Activated CD4-positive, alpha-beta T cell treated with anti-CD3 and anti-CD28 coated beads, Interleukin-2, Interleukin-4, amounts not matched to agents 100 ng/mL and 50 ng/mL, durations not matched to agents 16 hours and 8 hours (primary cell): ENCODE results near the gene THEM5.
A peak's percentile ranks its signal among the peaks of the same experiment; 100 is the strongest.

ENCODE experiments used
- DNase-seq: peaks from one replicate; pipeline ENCODE4 v3.0.0-alpha.2; 2020; ENCODE audit warnings: low spot score

The THEM5 gene

GRCh38 chr1:151839457-151840403 is 13.8 kb downstream of the THEM5 start, which contains the start of gene C2CD4D:
Gene C2CD4D, minus strand, starts transcription at chr1:151839820. Its CDS starts 831 bp downstream, at chr1:151838989.
- DNase-seq, result peak; percentile 85

DNA sequence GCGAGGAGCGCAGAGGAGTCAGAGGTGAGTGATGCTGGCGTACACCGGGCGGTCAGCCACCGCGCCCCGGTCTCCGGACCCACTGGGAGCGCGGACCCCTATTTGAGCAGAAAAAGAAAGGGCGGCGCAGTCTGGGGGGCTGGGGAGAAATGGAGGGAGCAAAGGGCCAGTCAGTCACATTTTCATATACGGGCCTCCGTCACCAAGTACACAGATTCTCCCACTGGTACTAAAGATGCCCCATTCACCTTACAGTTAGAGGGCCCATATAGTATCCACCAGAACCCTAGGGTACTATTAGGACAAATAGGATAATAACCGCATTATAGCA is 14.5 kb downstream of the THEM5 start:
- no peak for DNase-seq

DNA sequence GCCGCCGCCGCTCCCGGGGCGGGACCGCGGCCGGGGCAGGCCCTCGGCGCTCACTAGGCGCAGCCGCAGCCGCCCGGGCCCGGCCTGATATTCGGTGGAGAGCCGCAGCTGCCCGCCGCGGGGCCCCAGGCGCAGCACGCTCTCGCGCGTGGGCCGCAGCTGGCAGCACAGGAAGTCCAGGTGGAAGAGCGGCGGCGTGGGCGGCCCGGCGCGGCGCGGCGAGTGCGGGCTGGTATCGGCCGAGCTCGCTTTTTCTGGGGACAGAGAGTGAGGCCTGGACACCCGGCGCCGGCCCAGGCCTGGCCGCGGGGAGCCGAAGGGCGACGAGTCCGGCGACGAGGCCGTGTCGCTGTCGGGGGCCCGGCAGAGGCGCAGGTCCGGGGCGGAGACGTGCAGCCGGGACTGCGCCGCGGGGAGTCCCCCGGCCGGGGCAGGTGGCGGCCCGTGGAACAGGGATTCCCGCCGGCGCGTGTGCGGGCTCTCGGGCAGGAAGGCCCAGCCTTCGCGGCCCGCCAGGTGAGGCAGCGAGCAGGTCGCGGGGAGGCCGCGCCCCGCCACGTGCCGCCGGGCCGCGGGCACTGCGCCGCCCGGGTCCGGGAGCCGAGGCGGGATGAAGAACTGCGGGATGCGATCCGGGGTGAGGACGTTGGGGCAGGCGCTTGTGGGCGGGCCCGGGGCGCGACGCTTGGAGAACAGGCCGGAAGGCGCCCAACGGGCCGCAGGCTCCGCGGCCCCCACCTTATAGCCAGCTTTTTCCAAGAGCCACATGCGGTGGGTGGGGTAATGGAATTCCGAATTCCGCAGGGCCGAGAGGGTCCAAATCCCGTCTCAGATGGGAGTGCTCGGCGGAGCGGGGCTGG is 15.1 kb downstream of the THEM5 start:
- no peak for DNase-seq

DNA sequence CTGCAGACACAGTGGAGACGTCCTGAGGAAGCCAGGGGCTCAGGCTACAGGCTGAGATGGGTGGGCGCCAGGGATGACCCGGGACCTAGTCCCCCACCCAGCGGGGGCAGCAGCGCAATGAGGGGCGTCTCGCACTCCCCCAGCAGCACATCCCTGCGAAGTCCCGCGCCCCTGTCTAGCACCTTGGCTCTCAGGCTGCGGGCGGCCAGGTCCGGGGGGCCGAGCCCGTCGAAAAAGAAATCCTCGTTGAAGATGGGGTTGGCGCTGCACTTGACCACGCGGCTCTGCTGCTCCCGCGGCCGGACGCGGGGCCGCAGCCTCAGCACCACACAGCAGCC is 15.7 kb downstream of the THEM5 start:
- DNase-seq, result no peak

DNA sequence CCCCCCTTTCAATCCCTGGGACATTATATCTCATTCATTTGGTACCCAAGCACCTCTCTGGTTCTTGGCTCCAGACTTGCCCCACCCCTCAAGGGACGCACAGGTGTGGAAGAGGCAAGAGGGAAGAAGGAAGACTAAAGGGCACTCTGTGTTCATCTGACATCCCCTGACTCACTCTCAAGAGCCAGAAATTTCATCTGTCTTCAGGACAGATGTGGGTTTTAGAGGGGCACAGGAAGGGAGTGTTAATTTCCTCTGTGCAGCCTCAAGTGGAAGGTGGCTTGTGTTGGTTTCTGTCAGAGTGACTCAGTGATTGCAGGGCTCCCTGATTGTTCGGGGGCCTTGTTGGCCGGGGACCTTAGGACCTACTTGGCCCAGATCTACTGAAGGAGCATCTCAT is 16.3 kb downstream of the THEM5 start:
- peak; percentile 63 for DNase-seq

GRCh38 chr1:151835596-151835995 is 17.9 kb downstream of the THEM5 start:
- DNase-seq, result no peak

DNA sequence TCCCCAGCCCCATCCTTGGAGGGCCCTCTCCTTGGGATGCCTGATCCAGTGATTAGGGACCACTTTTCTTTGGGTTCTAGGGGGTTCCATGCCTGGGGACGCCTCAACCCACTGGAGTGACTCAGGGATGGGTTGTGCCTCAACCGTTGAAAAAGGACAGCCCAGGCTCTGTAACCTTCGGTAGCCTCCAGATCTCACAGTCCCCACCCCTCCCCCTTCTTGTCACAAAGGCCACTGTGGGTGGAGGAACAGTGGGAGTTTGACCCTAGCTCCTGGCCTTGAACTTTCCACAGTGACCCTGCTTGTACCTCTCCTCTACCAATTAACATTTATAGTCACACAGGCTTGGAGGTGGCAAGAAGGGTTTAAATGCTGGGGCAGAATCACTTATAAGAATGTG is 19.3 kb downstream of the THEM5 start:
- DNase-seq, result no peak

DNA sequence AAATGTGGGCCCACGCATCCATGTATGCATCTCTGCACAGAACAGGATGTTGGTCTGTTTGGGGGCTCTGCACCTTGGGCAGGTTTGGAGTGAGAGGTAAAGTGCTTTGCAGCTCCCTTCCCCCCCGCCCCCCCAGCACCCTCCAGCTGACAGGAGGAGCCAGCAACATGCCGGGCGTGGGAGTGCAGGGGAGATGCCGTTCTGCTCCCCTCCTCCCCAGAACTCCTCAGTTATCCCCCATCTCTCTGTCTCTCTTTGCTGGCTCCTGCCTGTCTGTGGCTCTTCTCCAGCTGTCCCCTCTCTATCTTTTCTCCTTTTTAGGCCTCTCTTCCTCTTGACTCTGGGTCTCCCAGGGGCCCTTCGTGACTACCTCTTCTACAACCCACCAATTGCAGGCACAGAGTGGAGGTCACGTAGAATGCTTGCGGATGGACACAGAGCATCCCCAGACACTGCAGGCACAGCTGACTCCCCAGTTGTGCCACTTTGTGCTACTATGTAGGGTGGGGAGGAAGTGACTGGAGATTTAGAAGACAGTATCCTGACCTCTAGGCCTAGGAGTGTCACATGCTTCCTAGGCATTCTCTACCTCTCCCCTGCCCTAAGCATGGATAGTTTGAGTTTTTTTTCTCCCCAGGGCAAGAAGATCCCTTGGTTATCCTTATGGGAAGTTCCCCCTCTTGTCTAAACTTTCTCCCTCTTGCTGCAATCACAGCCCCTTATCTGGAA is 20.2 kb downstream of the THEM5 start:
- DNase-seq, result no peak

GRCh38 chr1:151832318-151832980 is 21.1 kb downstream of the THEM5 start:
- no peak for DNase-seq

GRCh38 chr1:151831605-151832004 is 21.9 kb downstream of the THEM5 start, which contains the start of gene RORC:
Gene RORC, minus strand, starts transcription at chr1:151831802. Its CDS starts 38 bp downstream, at chr1:151831764.
- no peak for DNase-seq

DNA sequence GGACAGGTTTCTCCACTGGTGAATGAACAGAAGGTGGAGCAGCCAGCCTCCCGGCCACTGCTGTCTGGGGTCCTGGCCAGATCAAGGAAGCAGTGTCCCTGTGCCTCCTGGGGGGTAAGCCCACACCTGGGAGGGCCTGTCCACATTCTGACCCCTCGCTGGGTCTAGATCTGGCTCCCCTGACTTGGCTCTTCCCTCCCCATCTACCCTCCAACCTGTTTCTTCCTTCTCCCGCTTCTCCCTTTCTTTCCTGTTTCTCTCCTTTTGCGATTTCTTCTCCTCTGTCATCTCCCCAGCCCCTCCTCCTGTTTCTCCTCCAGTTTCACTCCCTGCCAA is 22.3 kb downstream of the THEM5 start:
- DNase-seq, result no peak

DNA sequence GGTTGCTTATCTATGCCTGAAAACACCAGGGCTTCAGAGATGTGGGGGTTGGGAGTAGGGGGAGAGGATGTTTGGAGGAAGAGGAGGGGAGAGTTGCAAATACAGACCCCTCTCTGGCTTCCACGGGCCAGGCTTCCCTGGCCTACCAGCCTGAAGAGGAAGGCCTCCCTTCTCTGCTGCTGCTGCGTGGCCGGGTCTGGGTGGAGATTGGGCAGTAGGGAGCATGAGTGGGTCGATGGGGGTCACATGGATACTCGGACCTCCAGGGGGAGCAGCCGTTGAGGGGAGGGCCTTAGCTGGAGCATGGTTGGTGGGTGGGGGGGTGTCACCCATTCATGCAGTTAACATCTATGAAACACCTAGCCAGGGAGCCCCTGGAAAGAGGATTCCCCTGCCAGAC is 23.5 kb downstream of the THEM5 start:
- DNase-seq, result no peak

DNA sequence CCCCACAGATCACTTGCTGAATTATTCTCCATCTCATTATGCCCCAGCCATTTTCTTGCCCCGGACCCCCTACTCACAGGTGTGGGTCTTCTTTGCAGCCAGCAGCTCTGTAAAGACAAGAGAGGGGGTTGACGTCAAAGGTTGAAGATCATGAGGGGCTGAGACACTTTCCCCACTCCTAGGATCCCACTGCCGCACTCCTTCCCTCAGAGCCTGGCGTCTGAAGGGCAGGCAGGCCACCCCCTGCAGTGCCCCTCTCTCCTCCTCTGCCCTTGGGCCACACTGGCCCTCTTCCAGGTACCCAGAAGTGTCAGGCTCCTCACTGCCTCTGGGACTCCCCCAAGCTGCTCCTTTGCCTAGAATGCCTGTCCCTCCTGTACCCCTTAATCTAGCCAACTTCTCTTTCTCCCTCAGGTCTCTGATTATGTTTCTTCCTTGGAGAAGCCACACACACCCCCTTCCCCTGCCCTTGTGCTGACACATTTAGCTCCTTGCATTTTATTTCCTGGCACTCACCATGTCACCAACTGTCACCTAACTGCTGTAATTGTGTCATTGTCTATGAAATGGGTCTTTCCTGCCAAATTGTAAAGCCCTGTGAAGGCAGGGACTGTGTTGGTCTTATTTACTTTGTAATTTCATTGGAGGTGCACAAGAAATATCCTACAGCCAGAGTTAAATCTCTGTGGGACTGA is 24.0 kb downstream of the THEM5 start:
- peak; percentile 71 for DNase-seq

GRCh38 chr1:151828921-151829320 is 24.6 kb downstream of the THEM5 start:
- DNase-seq, result no peak

DNA sequence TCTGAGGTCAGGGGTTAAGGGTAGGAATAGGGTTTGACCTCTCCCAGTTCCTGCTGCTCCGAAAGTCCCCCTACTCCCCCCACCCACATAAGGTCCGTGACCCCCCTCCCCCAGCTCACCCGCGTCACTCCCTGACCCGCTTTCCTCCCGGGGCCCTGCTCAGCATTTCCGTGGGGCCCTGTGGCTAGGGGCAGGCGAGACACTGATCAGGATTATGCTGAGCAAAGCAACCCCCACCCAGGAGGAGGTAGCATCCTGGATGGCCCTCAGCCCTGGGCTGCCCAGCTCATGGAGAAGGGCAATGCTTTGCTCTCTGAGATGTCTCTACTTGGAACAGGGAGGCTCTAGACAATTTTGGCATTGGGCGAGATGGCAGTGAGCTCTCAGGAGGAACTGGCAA is 25.7 kb downstream of the THEM5 start:
- no peak for DNase-seq

DNA sequence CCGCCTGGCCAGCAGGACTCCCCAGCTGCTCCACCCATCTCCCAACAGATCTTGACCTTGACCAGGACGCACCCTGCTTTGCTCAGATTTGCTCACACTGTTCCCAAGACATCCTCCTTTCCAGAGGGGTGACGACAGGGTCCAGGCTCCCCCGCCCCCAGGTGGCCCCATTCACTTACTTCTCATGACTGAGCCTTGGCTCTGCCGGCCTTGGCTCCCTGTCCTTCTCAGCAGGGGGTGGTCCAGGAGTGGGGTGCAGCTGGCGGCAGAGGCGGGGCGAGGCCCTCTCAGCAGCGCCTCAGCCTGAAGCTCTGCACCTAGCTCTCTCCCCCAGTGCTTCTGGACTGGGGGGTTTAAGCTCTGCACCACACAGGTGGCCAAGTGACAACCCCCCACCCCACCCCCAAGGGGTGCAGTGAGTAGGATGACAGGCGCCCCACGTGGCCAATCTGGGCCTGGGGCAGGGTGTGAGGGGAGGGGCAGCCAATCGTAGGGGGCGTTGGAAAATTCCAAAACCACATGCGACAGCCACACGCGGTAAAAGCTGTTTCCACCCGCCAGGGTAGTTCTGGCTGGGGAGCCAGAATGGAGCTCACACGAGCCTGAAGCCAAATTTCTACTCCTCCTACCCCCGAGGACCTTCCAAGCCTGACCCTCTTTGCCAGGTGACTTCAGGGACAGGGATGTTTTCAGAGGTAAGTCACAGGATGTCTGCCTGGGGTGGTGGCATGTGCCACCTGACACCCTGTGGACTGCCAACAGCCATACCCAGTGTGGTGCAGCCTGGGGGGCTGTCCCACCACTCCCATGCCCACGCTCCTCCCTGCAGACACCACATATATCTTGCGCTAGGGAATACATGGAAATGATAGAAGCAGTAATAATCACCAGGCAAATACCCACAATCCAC is 27.5 kb downstream of the THEM5 start:
- no peak for DNase-seq

- DNase-seq, result no peak
Measured at GRCh38 chr1:151825204-151825603, 28.3 kb downstream of the THEM5 start.

DNA sequence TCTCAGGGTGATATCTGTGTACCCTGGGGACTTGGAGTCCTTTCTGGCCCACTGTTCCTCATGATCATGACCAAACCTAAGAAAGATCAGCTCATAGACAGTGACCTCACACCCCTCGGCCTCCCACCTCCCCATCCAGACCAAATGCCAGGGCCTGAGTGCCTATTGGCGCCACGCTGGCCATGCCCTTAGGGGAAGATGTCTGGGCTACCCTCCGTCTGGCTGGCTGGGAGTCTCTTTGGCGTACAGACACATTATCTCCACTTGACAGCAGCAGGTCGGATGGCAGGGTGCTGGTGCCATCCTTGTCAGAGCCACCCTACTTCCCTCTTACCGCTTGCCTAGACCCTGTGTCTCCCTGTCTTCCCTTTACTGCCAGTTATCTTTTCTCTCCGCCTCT is 30.3 kb downstream of the THEM5 start:
- DNase-seq, result no peak

- no peak for DNase-seq
Measured at GRCh38 chr1:151822404-151822803, 31.1 kb downstream of the THEM5 start.

DNA sequence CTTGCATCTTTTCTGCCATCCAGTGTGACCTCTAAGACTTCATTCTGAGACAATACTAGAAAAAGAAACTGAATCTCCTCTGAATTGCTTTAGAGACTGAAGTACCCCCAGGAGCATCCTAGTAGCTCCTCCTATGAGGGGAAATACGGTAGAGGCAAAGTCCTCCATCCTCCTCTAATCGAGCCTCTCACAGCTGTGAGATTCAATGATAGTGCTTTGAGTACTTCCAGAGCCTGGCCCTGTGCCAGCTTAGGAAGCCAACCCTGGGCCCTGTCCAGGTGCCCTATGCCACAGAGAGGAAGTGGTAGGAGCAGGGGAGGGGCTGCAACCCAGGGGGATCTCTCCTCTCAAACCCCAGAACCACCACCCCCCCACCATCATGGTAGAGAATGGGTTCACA is 32.6 kb downstream of the THEM5 start:
- no peak for DNase-seq
